CD4-positive, alpha-beta memory T cell (primary cell): ENCODE measurements around the gene FSTL4. TPM values are rescaled to one million over a fixed set of nuclear protein-coding genes. Genes with fewer than 3 reads are reported as not detected.
A peak's percentile ranks its signal among the peaks of the same experiment; 100 is the strongest.

Experiments used
- CTCF ChIA-PET: fragments of 350-600 bp; sonication (Branson Sonifier 250); formaldehyde crosslinking; loops from one replicate; lab custom pipeline; 2021; ENCODE audit warnings: inconsistent platforms; ENCODE audit not compliant: partially characterized antibody; lab: Charles Lee
- POLR2A ChIA-PET: fragments of 350-600 bp; sonication (Branson Sonifier 250); formaldehyde crosslinking; loops from one replicate; lab custom pipeline; 2021; ENCODE audit not compliant: partially characterized antibody; lab: Charles Lee
- DNase-seq, 5 donors: peaks; one replicate each; pipeline versions ENCODE4 v3.0.0 to v3.0.0-alpha.2; 2020 to 2022; ENCODE audit warnings: mixed read lengths in 1 of 5
- H3K27ac ChIP-seq: one replicate; pipeline ENCODE4 v1.7.0; 2013; ENCODE audit warnings: low read depth, low read length
- H3K27me3 ChIP-seq: 2 replicates; pipeline ENCODE4 v1.7.0; 2013; ENCODE audit warnings: mild to moderate bottlenecking, low read length, moderate library complexity; ENCODE audit not compliant: insufficient read depth
- H3K36me3 ChIP-seq: 2 replicates; pipeline ENCODE4 v1.7.0; 2013; ENCODE audit warnings: mild to moderate bottlenecking, low read length, moderate library complexity; ENCODE audit not compliant: insufficient read depth
- H3K4me1 ChIP-seq: 2 replicates; pipeline ENCODE4 v1.7.0; 2013; ENCODE audit warnings: mild to moderate bottlenecking, low read length, moderate library complexity; ENCODE audit not compliant: insufficient read depth
- H3K4me3 ChIP-seq, 2 donors: one replicate each; pipeline ENCODE4 v1.7.0; 2013; ENCODE audit warnings: low read length in 2 of 2, mild to moderate bottlenecking in 1 of 2
- H3K9me3 ChIP-seq, 2 donors: one replicate each; pipeline ENCODE4 v1.7.0; 2013; ENCODE audit warnings: low read length in 2 of 2, control low read depth in 1 of 2; ENCODE audit not compliant: control insufficient read depth in 1 of 2
- H3K27ac Mint-ChIP-seq, 7 donors: one replicate each; pipeline ENCODE4 v1.8.0; 2020 to 2021; ENCODE audit warnings: mixed read lengths in 7 of 7, mild to moderate bottlenecking in 6 of 7, inconsistent platforms in 3 of 7, moderate library complexity in 3 of 7
- H3K27me3 Mint-ChIP-seq, 2 donors: one replicate each; pipeline ENCODE4 v1.8.0; 2020 to 2021; ENCODE audit warnings: mixed read lengths in 2 of 2
- H3K36me3 Mint-ChIP-seq, 2 donors: one replicate each; pipeline ENCODE4 v1.8.0; 2020 to 2021; ENCODE audit warnings: mixed read lengths in 2 of 2, inconsistent platforms in 1 of 2, mild to moderate bottlenecking in 1 of 2
- H3K4me1 Mint-ChIP-seq, 4 donors: one replicate each; pipeline ENCODE4 v1.8.0; 2020 to 2021; ENCODE audit warnings: mixed read lengths in 4 of 4, mild to moderate bottlenecking in 1 of 4
- H3K4me3 Mint-ChIP-seq, 8 donors: one replicate each; pipeline ENCODE4 v1.8.0; 2020 to 2021; ENCODE audit warnings: mixed read lengths in 8 of 8, mild to moderate bottlenecking in 7 of 8, moderate library complexity in 6 of 8, inconsistent platforms in 3 of 8
- H3K9me3 Mint-ChIP-seq, 8 donors: one replicate each; pipeline ENCODE4 v1.8.0; 2020 to 2021; ENCODE audit warnings: mixed read lengths in 8 of 8, mild to moderate bottlenecking in 5 of 8, inconsistent platforms in 3 of 8, moderate library complexity in 1 of 8
- intact Hi-C: fragments of 100-400 bp; cut with micrococcal nuclease; formaldehyde crosslinking; loops from one replicate; pipeline ENCODE4 v1.15.1; 2023
- polyA plus RNA-seq, 2 donors: library from polyadenylated mRNA; unstranded; fragments of 300-500 nt; fragmentation: Illumina TruSeq; gene quantifications; one replicate each; pipeline ENCODE4 v1.2.3, GENCODE V29; 2021
- total RNA-seq, 2 experiments: library from RNA; stranded (reverse); gene quantifications; one replicate each; pipeline ENCODE4 v1.2.3, GENCODE V29; 2021

The FSTL4 gene
- total and polyA plus RNA-seq, 4 experiments from 2014 or later, result not detected

DNA sequence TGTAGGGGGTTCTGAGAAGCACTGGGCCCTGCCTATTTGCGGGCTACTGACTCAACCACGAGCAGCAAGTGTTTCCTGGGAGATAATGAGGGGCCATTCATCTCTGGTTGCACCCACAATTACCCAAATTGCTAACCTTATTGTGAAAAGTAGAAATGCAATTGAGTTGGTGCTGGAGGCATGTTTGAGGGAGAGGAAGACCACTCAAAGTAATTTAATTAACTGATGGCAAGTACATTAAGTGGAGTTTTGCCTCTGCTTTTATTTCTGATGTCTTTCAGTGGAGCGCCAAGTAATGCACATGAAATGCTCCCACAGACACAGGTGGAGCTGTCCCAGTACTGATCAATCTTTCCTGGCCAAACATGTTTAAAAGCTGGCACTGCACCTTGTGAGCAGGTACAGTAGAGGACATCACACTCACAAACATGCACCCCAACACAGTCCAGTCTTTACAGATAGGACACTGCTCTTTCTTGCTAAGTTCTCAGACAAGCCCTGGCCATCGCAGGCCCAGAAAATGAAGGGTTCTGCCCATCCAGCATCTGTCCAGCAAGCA, 365.1 kb downstream of the FSTL4 start:
- no peak for DNase-seq
- CTCF ChIA-PET, result interaction anchor here (0.8 to 1.3 kb wide), 3 partner anchors 135 to 363 kb away, joined by 3 to 5 read pairs (median 3); no protein-coding TSS in a partner anchor
- H3K27ac ChIP-seq, result no peak overlapping the region
- H3K4me3 ChIP-seq, result no peak overlapping the region
- Mint-ChIP-seq H3K36me3 (no peaks in the 10 kb centered on the region), H3K9me3 (no peaks in the 10 kb centered on the region), H3K27me3 (no peaks in the 10 kb centered on the region), H3K4me3 (no peak overlapping the region), H3K27ac (no peak overlapping the region), H3K4me1 (peaks cover 0 to 19% (median 3%) of the 10 kb centered on the region in 4 donors)
- POLR2A ChIA-PET, result interaction anchor here (0.6 kb wide), 1 partner anchor 175 kb away, joined by 5 read pairs; no protein-coding TSS in a partner anchor
- H3K9me3 ChIP-seq, result no peaks in the 10 kb centered on the region
- intact Hi-C loops, result loop anchor here (10.0 kb wide), 1 partner anchor 132 kb away; no protein-coding TSS in a partner anchor
- no peaks in the 10 kb centered on the region for H3K27me3 ChIP-seq
- no peaks in the 10 kb centered on the region for H3K4me1 ChIP-seq
- no peaks in the 10 kb centered on the region for H3K36me3 ChIP-seq

DNA sequence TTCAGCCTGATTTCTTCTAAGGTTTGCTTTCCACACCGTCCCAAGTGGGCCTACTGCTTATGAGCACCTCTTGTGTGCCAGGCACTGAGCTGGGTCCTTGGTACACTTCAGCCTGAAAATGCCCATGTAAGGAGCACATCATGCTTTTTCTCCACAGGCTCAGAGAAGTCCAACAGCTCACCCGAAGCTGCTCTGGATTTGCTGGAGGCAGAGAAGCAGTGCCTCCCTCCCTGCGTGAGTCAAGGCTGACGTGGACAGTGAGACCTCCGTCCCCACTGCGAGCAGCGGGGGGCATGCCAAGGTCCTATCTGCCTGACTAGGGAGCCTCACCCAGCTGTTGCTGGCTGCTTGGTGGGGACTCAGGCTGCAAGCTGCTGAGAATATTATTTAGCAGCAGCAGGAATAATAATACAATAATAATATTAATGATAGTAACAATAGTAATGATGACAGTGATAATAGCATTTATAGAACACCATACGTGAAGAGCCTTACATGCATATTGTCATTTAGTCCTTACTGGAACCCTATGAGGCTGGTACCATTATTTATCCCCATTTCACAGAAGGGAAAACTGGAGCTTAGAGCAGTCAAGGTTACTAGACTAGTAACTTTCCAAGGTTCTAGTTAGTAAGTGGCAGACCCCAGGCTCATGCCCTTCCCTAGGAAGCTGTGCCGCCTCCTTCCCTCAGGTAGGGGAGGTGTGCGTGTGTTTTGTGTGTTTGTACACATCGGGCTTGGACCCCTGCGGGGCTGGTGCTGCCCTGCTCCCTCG, 365.8 kb downstream of the FSTL4 start:
- no peaks in the 10 kb centered on the region for H3K27me3 ChIP-seq
- no peaks in the 10 kb centered on the region for H3K36me3 ChIP-seq
- Mint-ChIP-seq H3K4me3 (no peak overlapping the region), H3K4me1 (peaks cover 0 to 19% (median 3%) of the 10 kb centered on the region in 4 donors), H3K27me3 (no peaks in the 10 kb centered on the region), H3K36me3 (no peaks in the 10 kb centered on the region), H3K9me3 (no peaks in the 10 kb centered on the region), H3K27ac (no peak overlapping the region)
- POLR2A ChIA-PET, result interaction anchor here (0.6 kb wide), 1 partner anchor 174 kb away, joined by 5 read pairs; no protein-coding TSS in a partner anchor
- H3K4me3 ChIP-seq, result no peak overlapping the region
- CTCF ChIA-PET, result interaction anchor here (1.2 to 2.6 kb wide), 2 partner anchors 123 to 136 kb away, joined by 3 to 10 read pairs; no protein-coding TSS in a partner anchor
- intact Hi-C loops, result loop anchor here (10.0 kb wide), 1 partner anchor 132 kb away; no protein-coding TSS in a partner anchor
- H3K9me3 ChIP-seq, result no peaks in the 10 kb centered on the region
- no peak for DNase-seq
- H3K4me1 ChIP-seq, result no peaks in the 10 kb centered on the region
- H3K27ac ChIP-seq, result no peak overlapping the region

DNA sequence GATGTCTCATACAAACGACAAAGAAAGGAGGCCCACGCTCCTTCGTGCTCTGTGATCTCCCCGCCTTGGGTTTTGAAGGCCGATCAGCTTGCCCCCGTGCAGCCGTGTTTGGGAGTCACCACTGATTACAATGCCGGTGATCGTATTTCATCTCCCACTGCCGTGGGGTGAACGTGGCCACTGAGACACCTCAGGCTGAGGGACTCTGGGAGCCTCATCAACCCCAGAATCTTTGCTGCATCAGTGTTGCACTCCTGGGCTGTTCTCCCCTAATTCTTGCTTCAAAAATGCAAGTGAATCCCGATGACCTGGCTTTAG, 366.3 kb downstream of the FSTL4 start:
- POLR2A ChIA-PET, result no interaction called here
- no peaks in the 10 kb centered on the region for H3K9me3 Mint-ChIP-seq
- no peaks in the 10 kb centered on the region for H3K9me3 ChIP-seq
- no peaks in the 10 kb centered on the region for H3K4me1 ChIP-seq
- no peaks in the 10 kb centered on the region for H3K36me3 ChIP-seq
- no peak for DNase-seq
- no peak overlapping the region for H3K4me3 Mint-ChIP-seq
- no peaks in the 10 kb centered on the region for H3K36me3 Mint-ChIP-seq
- intact Hi-C loops, result loop anchor here (10.0 kb wide), 1 partner anchor 131 kb away; no protein-coding TSS in a partner anchor
- H3K27me3 Mint-ChIP-seq, result no peaks in the 10 kb centered on the region
- H3K27me3 ChIP-seq, result no peaks in the 10 kb centered on the region
- H3K4me1 Mint-ChIP-seq, result peaks cover 0 to 19% (median 3%) of the 10 kb centered on the region in 4 donors
- H3K4me3 ChIP-seq, result no peak overlapping the region
- H3K27ac ChIP-seq, result no peak overlapping the region
- no peak overlapping the region for H3K27ac Mint-ChIP-seq
- CTCF ChIA-PET, result interaction anchor here (1.2 to 2.6 kb wide), 2 partner anchors 123 to 135 kb away, joined by 3 to 10 read pairs; no protein-coding TSS in a partner anchor

DNA sequence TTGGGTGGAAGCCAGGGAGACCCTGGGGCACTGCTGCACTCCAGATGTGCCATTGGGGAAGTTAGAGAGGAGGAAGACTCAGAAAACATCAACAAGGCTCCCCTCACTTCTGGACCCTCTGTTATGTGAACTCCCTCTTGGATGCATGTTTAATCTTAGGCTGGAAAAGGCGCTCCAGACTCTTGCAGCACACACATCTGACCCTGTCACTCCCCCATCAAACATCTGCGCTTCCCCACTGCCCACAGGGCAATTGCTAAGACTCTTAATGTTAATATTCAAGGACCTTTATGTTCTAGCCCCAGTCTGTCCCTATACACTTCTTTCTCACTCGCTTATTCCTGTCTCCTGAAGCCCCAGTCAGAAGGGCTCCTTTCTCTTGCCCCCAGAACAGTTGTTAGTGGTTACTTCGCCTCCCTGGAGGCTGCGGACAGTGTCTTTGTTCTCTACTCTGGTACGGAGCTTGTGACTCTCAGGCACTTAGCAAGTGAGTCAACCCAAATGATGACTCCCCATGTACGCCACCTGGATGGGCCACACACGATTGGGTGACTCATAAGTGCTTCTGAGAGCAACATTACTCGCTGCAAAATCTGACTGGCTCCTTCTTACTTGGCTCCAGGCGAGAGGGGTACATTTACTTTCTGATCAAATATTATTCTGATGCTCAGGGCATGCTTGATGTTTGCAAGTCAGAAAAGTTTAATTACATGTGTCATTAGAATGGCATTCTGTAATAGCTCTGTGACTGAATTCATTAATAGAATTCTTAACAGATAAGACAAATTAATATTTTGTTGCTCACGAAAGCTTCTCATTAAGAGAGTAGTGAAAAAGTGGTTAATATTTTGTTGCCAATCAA, 366.9 kb downstream of the FSTL4 start:
- Histone ChIP-seq H3K27me3 (no peaks in the 10 kb centered on the region), H3K27ac (no peak overlapping the region), H3K36me3 (no peaks in the 10 kb centered on the region), H3K4me3 (no peak overlapping the region), H3K9me3 (no peaks in the 10 kb centered on the region), H3K4me1 (no peaks in the 10 kb centered on the region)
- ChIA-PET POLR2A (no interaction called here), CTCF (interaction anchor here (1.2 to 2.6 kb wide), 2 partner anchors 122 to 135 kb away, joined by 3 to 10 read pairs; no protein-coding TSS in a partner anchor)
- intact Hi-C loops, result loop anchor here (10.0 kb wide), 1 partner anchor 131 kb away; no protein-coding TSS in a partner anchor
- Mint-ChIP-seq H3K27ac (peak overlapping the region in 1 of 7 donors; percentile 41), H3K36me3 (no peaks in the 10 kb centered on the region), H3K4me3 (no peak overlapping the region), H3K9me3 (no peaks in the 10 kb centered on the region), H3K4me1 (peaks cover 0 to 19% (median 3%) of the 10 kb centered on the region in 4 donors), H3K27me3 (no peaks in the 10 kb centered on the region)
- no peak for DNase-seq

DNA sequence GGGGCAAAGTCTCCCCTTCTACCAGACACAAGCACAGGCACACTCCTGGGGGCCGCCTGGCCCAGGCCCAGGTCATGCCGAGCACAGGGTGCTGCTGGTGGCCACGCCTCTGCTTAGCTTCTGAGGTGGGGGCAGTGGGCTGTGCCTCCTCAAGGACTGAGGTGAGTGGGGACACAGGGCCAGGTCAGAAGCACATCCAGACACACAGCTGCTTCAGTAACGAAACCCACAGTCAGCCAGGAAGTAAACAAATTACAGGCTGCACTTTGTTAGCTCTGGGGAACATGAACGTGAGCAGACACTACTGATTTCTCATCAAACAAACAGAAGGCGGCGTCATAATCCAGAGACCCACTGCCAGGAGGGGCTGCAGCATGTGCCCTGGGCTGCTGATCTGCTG, 368.1 kb downstream of the FSTL4 start:
- H3K27ac ChIP-seq, result no peak overlapping the region
- H3K36me3 Mint-ChIP-seq, result no peaks in the 10 kb centered on the region
- H3K4me3 Mint-ChIP-seq, result peak overlapping the region in 1 of 8 donors; percentile 15
- DNase-seq, result peak in 4 of 5 donors; percentile 4 to 12 (median 10)
- intact Hi-C loops, result loop anchor here (10.0 kb wide), 1 partner anchor 129 kb away; no protein-coding TSS in a partner anchor
- no peaks in the 10 kb centered on the region for H3K9me3 ChIP-seq
- ChIA-PET CTCF (interaction anchor here (1.0 to 2.6 kb wide), 2 partner anchors 11 to 133 kb away, joined by 3 to 10 read pairs; no protein-coding TSS in a partner anchor), POLR2A (no interaction called here)
- no peaks in the 10 kb centered on the region for H3K4me1 ChIP-seq
- no peaks in the 10 kb centered on the region for H3K9me3 Mint-ChIP-seq
- no peaks in the 10 kb centered on the region for H3K27me3 Mint-ChIP-seq
- H3K4me3 ChIP-seq, result no peak overlapping the region
- H3K27ac Mint-ChIP-seq, result peak overlapping the region in 3 of 7 donors; percentile 8 to 74 (median 48)
- H3K27me3 ChIP-seq, result no peaks in the 10 kb centered on the region
- H3K36me3 ChIP-seq, result no peaks in the 10 kb centered on the region
- H3K4me1 Mint-ChIP-seq, result peaks cover 0 to 19% (median 3%) of the 10 kb centered on the region in 4 donors

DNA sequence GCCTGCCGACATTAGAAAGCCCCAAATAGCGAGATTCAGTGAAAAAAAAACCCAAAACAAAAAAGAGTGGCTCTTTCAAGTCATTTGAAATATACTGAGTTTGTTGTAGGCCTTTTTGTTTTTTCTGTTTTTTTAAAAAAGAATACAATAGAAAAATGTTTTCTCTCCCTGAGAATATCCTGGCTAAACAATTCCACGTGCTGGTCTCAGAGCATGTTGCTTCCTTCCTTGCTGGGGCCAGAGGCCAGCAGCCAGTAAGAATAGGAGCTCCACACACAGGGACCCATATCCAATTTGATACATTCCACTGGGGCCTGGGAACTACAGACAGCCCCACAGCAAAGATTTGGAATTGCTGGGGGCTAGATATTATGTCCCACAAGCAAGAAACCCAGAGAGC, 369.1 kb downstream of the FSTL4 start:
- POLR2A ChIA-PET, result no interaction called here
- Histone ChIP-seq H3K27ac (no peak overlapping the region), H3K27me3 (no peaks in the 10 kb centered on the region), H3K4me3 (no peak overlapping the region), H3K4me1 (no peaks in the 10 kb centered on the region), H3K9me3 (no peaks in the 10 kb centered on the region), H3K36me3 (no peaks in the 10 kb centered on the region)
- Mint-ChIP-seq H3K4me1 (peaks cover 0 to 19% (median 3%) of the 10 kb centered on the region in 4 donors), H3K27ac (no peak overlapping the region), H3K4me3 (no peak overlapping the region), H3K36me3 (no peaks in the 10 kb centered on the region), H3K27me3 (peaks cover 0 to 1% of the 10 kb centered on the region in 2 donors), H3K9me3 (no peaks in the 10 kb centered on the region)
- CTCF ChIA-PET, result interaction anchor here (0.8 kb wide), 1 partner anchor 72 kb away, joined by 3 read pairs; no protein-coding TSS in a partner anchor
- DNase-seq, result no peak
- intact Hi-C loops, result loop anchor here (10.0 kb wide), 1 partner anchor 128 kb away; no protein-coding TSS in a partner anchor
